H9 (cell line): ENCODE measurements around the gene ITPKA. TPM values are rescaled to one million over a fixed set of nuclear protein-coding genes. Genes with fewer than 3 reads are reported as not detected.
A peak's percentile ranks its signal among the peaks of the same experiment; 100 is the strongest.

ENCODE experiments used
- DNase-seq: peaks from one replicate; pipeline ENCODE4 v3.0.0-alpha.2; 2017
- H2AFZ ChIP-seq: one replicate; pipeline ENCODE4 v1.6.1; 2013; ENCODE audit warnings: mild to moderate bottlenecking, low read length, control low read depth, moderate library complexity
- H2AK5ac ChIP-seq: 2 replicates; pipeline ENCODE4 v1.6.1; 2013; ENCODE audit warnings: low read length, control low read depth, mixed read lengths; ENCODE audit not compliant: insufficient read length
- H2BK120ac ChIP-seq: one replicate; pipeline ENCODE4 v1.6.1; 2013; ENCODE audit warnings: low read depth, mild to moderate bottlenecking, low read length, control low read depth, inconsistent platforms; ENCODE audit not compliant: poor library complexity, severe bottlenecking
- H2BK12ac ChIP-seq: 2 replicates; pipeline ENCODE4 v1.6.1; 2013; ENCODE audit warnings: low read length, control low read depth, mixed read lengths, low read depth; ENCODE audit not compliant: insufficient read length
- H2BK15ac ChIP-seq: 2 replicates; pipeline ENCODE4 v1.6.1; 2013; ENCODE audit warnings: low read depth, low read length, control low read depth
- H2BK20ac ChIP-seq: one replicate; pipeline ENCODE4 v1.6.1; 2013; ENCODE audit warnings: low read depth, mild to moderate bottlenecking, low read length, control low read depth, inconsistent platforms; ENCODE audit not compliant: poor library complexity, severe bottlenecking
- H2BK5ac ChIP-seq: 2 replicates; pipeline ENCODE4 v1.6.1; 2013; ENCODE audit warnings: low read length, control low read depth, mixed read lengths; ENCODE audit not compliant: insufficient read length
- H3K14ac ChIP-seq: 2 replicates; pipeline ENCODE4 v1.6.1; 2013; ENCODE audit warnings: low read length, control low read depth; ENCODE audit not compliant: insufficient read depth
- H3K18ac ChIP-seq: 2 replicates; pipeline ENCODE4 v1.6.1; 2013; ENCODE audit warnings: low read depth, mild to moderate bottlenecking, mixed read lengths, low read length, control low read depth; ENCODE audit not compliant: insufficient read length
- H3K23ac ChIP-seq: 2 replicates; pipeline ENCODE4 v1.6.1; 2013; ENCODE audit warnings: low read length, control low read depth, mixed read lengths, low read depth; ENCODE audit not compliant: insufficient read length
- H3K23me2 ChIP-seq: 2 replicates; pipeline ENCODE4 v1.6.1; 2013; ENCODE audit warnings: low read depth, mild to moderate bottlenecking, mixed read lengths, low read length, control low read depth; ENCODE audit not compliant: insufficient read length, poor library complexity, severe bottlenecking
- H3K27ac ChIP-seq: 2 replicates; pipeline ENCODE4 v1.5.1; 2013; ENCODE audit warnings: low read length, control low read depth, mixed read lengths, low read depth; ENCODE audit not compliant: insufficient read length
- H3K27me3 ChIP-seq: 2 replicates; pipeline ENCODE4 v1.6.1; 2013; ENCODE audit warnings: low read length, control low read depth, inconsistent platforms; ENCODE audit not compliant: insufficient read depth
- H3K4ac ChIP-seq: 2 replicates; pipeline ENCODE4 v1.6.1; 2013; ENCODE audit warnings: low read depth, mild to moderate bottlenecking, control low read depth, inconsistent platforms, low read length, moderate library complexity
- H3K4me1 ChIP-seq: 2 replicates; pipeline ENCODE4 v1.6.1; 2013; ENCODE audit warnings: low read length, control low read depth, inconsistent platforms; ENCODE audit not compliant: insufficient read depth
- H3K4me2 ChIP-seq: 2 replicates; pipeline ENCODE4 v1.6.1; 2013; ENCODE audit warnings: low read length, control low read depth, mixed read lengths; ENCODE audit not compliant: insufficient read length, insufficient read depth
- H3K56ac ChIP-seq: 2 replicates; pipeline ENCODE4 v1.6.1; 2013; ENCODE audit warnings: low read depth, mild to moderate bottlenecking, mixed read lengths, low read length, control low read depth; ENCODE audit not compliant: insufficient read length
- H3K79me1 ChIP-seq: 2 replicates; pipeline ENCODE4 v1.6.1; 2013; ENCODE audit warnings: low read depth, mild to moderate bottlenecking, moderate library complexity, low read length, control low read depth, inconsistent platforms; ENCODE audit not compliant: insufficient read depth, poor library complexity, severe bottlenecking
- H3K79me2 ChIP-seq: 2 replicates; pipeline ENCODE4 v1.6.1; 2013; ENCODE audit warnings: low read length, control low read depth, inconsistent platforms; ENCODE audit not compliant: insufficient read depth
- H3K9ac ChIP-seq: 2 replicates; pipeline ENCODE4 v1.6.1; 2013; ENCODE audit warnings: low read length, control low read depth, mixed read lengths; ENCODE audit not compliant: insufficient read length; ENCODE audit errors: extremely low read depth
- H3K9me3 ChIP-seq: one replicate; pipeline ENCODE4 v1.6.1; 2013; ENCODE audit warnings: low read depth, low read length, inconsistent platforms; ENCODE audit not compliant: control insufficient read depth
- H3T11ph ChIP-seq: one replicate; pipeline ENCODE4 v1.6.1; 2013; ENCODE audit warnings: mild to moderate bottlenecking, low read length, control low read depth, inconsistent platforms
- H4K20me1 ChIP-seq: one replicate; pipeline ENCODE4 v1.6.1; 2013; ENCODE audit not compliant: control insufficient read depth, insufficient read length, insufficient read depth
- H4K5ac ChIP-seq: 2 replicates; pipeline ENCODE4 v1.6.1; 2013; ENCODE audit warnings: low read depth, mild to moderate bottlenecking, mixed read lengths, low read length, control low read depth; ENCODE audit not compliant: insufficient read length
- H4K8ac ChIP-seq: replicated peaks from 2 replicates; pipeline ENCODE4 v1.6.1; 2013; ENCODE audit warnings: low read length, control low read depth, mixed read lengths, low read depth; ENCODE audit not compliant: insufficient read length
- H4K91ac ChIP-seq: 2 replicates; pipeline ENCODE4 v1.6.1; 2013; ENCODE audit warnings: low read depth, mild to moderate bottlenecking, moderate library complexity, mixed read lengths, low read length, control low read depth; ENCODE audit not compliant: insufficient read length
- H3K27ac Mint-ChIP-seq, 3 experiments: 2 replicates in 2 of 3; 3 replicates in 1 of 3; pipeline ENCODE4 v1.8.0; 2020 to 2021; ENCODE audit warnings: mixed read lengths in 3 of 3, mild to moderate bottlenecking in 1 of 3, moderate library complexity in 1 of 3
- H3K27me3 Mint-ChIP-seq: 2 replicates; pipeline ENCODE4 v1.8.0; 2021; ENCODE audit warnings: low read depth, mild to moderate bottlenecking, moderate library complexity, mixed read lengths
- H3K36me3 Mint-ChIP-seq, 3 experiments: 2 replicates in 2 of 3; 3 replicates in 1 of 3; pipeline ENCODE4 v1.8.0; 2020 to 2021; ENCODE audit warnings: low read depth in 3 of 3, mixed read lengths in 3 of 3; ENCODE audit not compliant: insufficient read depth in 1 of 3
- H3K4me1 Mint-ChIP-seq, 2 experiments: 2 replicates each; pipeline ENCODE4 v1.8.0; 2020; ENCODE audit warnings: mixed read lengths in 2 of 2
- H3K4me3 Mint-ChIP-seq, 2 experiments: 2 replicates in 1 of 2; 3 replicates in 1 of 2; pipeline ENCODE4 v1.8.0; 2020 to 2021; ENCODE audit warnings: mild to moderate bottlenecking in 2 of 2, mixed read lengths in 2 of 2, moderate library complexity in 1 of 2
- H3K9me3 Mint-ChIP-seq, 2 experiments: 2 replicates in 1 of 2; 3 replicates in 1 of 2; pipeline ENCODE4 v1.8.0; 2020; ENCODE audit warnings: mild to moderate bottlenecking in 2 of 2, mixed read lengths in 2 of 2, moderate library complexity in 1 of 2
- CTCF ChIP-seq: fragments of 200-600 bp; sonication (generic); conservative IDR thresholded peaks from 3 replicates; pipeline ENCODE4 v1.8.0; 2021; ENCODE audit warnings: antibody characterized with exemption, mild to moderate bottlenecking
- WGBS: extraction: QIAGEN DNeasy Blood & Tissue Kit; methylation state at CpG from one replicate; pipeline ENCODE4 v1.1.7; 2013; ENCODE audit warnings: missing lambda C conversion rate, low lambda C conversion rate, mixed read lengths; ENCODE audit not compliant: insufficient read length; ENCODE audit errors: extremely low coverage; 5-methylcytosine and 5-hydroxymethylcytosine counted together
- long read RNA-seq: library from polyadenylated mRNA; unstranded; transcript quantifications from one replicate; pipeline ENCODE4 v2.0.0, GENCODE V29; 2020
- total RNA-seq: library from RNA; stranded (reverse); gene quantifications from 2 replicates; pipeline ENCODE4 v1.2.1, GENCODE V29; 2021

Gene ITPKA
- 0.77 and 0.99 TPM in 2 replicates for total RNA-seq
- long read RNA-seq, result 0 reads

DNA sequence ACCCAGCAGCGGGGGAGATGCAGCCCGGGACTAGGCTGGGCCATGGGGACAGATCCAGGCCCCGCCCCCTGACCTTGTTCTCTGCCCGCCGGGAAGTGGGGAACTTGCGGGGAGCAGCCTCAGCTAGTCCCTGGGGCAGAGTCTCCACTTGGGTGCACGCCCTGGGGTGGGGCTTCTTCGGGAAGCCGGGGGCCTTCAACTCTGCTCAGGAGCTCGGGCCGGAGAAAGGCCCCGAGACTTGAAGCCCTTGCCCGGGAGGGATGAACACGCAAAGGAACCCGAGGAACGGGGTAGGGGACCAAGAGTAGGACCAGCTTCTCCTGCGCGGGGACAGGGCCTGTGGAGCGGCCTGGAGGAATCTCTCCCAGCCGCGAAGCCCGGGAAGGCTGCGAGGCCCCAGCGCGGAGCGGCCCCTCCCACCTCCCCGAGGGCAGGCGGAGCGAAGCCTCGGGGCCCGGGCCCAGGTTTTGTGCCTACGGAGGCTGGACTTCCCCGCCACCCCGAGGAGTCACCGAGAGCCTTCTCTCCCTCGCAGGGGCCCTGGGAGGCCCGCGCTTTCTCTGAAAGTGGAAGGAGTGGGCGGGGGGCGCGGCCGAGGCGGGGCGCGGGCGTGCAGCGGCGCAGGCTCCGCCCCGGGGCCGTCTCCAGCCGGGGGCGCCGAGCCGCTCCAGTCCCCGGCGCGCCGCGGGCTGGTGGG lies at the start of gene ITPKA:
TSS of gene ITPKA (plus strand) at position 670 of the 697 bp plus-strand sequence. CDS start 54 bp downstream, outside the sequence.
- Histone ChIP-seq H3T11ph (no peak within 1 kb of the TSS), H4K91ac (no peak within 1 kb of the TSS), H3K9ac (no peak within 1 kb of the TSS), H4K8ac (no peak within 1 kb of the TSS), H2BK5ac (no peak within 1 kb of the TSS), H2AFZ (no peak within 1 kb of the TSS), H3K56ac (no peak within 1 kb of the TSS), H3K23me2 (peaks cover 25% of the 10 kb centered on the region), H2BK15ac (no peak within 1 kb of the TSS), H4K5ac (no peak within 1 kb of the TSS), H2BK20ac (no peak within 1 kb of the TSS), H4K20me1 (no peaks in the 10 kb centered on the region), H2BK120ac (no peak within 1 kb of the TSS), H3K79me2 (no peaks in the 10 kb centered on the region), H3K14ac (no peak within 1 kb of the TSS; the same call in 1 of the 2 replicates), H3K79me1 (no peaks in the 10 kb centered on the region), H2AK5ac (no peak within 1 kb of the TSS), H3K4ac (no peak within 1 kb of the TSS), H3K27ac (no peak within 1 kb of the TSS), H3K4me1 (no peaks in the 10 kb centered on the region), H3K4me2 (peak within 1 kb of the TSS; percentile 50), H3K9me3 (no peaks in the 10 kb centered on the region), H3K18ac (no peak within 1 kb of the TSS), H3K27me3 (peaks cover 60% of the 10 kb centered on the region), H2BK12ac (no peak within 1 kb of the TSS), H3K23ac (no peak within 1 kb of the TSS)
- peak; percentile 86 for DNase-seq
- H3K4me3 Mint-ChIP-seq, result peak within 1 kb of the TSS; percentile 51 to 75
- H3K27ac Mint-ChIP-seq, result no peak within 1 kb of the TSS; a peak in 1 of 7 replicates
- WGBS, result no CpG with 5 or more reads among the region's 60 CpGs
- no peaks in the 10 kb centered on the region; a peak in 2 of 5 replicates for H3K9me3 Mint-ChIP-seq
- TF ChIP-seq CTCF, result no peak
- peaks cover 83% of the 10 kb centered on the region for H3K27me3 Mint-ChIP-seq
- peaks cover 8 to 13% of the 10 kb centered on the region in 2 experiments for H3K4me1 Mint-ChIP-seq
- no peaks in the 10 kb centered on the region; a peak in 1 of 7 replicates for H3K36me3 Mint-ChIP-seq
